ENCODE data around the gene VILL. TPM values are rescaled to one million over a fixed set of nuclear protein-coding genes. Genes with fewer than 3 reads are reported as not detected.

VILL gene
- polyA plus RNA-seq, 1 of the 3 experiments (the other 2 are of a cell fraction), result 8.8 TPM

DNA sequence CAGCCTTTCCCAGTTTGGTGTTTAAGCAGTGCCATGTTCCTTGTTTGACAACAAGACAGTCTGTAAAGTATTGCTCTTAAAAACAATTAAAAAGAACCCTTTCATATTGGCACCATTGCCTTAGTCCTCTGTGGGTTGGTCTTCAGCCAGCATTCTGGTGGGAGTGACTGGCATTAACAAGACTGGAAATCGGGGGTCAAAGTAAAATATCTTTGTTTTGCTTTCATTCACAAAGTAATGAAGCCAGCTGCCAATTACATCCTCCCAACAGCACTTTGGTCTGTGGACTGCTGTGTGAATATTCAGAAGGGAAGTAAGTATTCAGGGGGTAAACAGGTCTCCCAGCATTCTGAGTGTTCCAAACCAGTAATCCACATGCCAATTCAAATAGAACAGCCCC is 8.3 kb upstream of the VILL start:
- no peak overlapping the region for H3K4me3 ChIP-seq (ENCODE audit: low read depth in 2 of 2, low read length in 1 of 2)
- H3K27ac ChIP-seq (ENCODE audit: low read depth in 2 of 2, low read length in 1 of 2), result no peak overlapping the region
- WGBS (ENCODE audit: low lambda C conversion rate), result 71% methylated on average over 1 of the region's 1 CpG
- ChIA-PET POLR2A (no interaction called here), CTCF (interaction anchor here (1.0 to 6.8 kb wide), 7 partner anchors 8 to 162 kb away, joined by 3 to 33 read pairs (median 8); no protein-coding TSS in a partner anchor)
- no peaks in the 10 kb centered on the region for H4K20me1 ChIP-seq (ENCODE audit: insufficient read depth)
- H3K79me2 ChIP-seq (ENCODE audit: insufficient read depth), result no peaks in the 10 kb centered on the region
- no peak overlapping the region for H3K4me2 ChIP-seq
- DNase-seq, result no peak
- H3K9me3 ChIP-seq, result no peaks in the 10 kb centered on the region
- no peak overlapping the region for H3K9ac ChIP-seq
- H2AFZ ChIP-seq (ENCODE audit: low read depth), result no peak overlapping the region
- TF ChIP-seq RFX5 (IDR thresholded peaks at IDR 0.05; ENCODE audit: low read length), result no peak
- TF ChIP-seq, protein P1, sequence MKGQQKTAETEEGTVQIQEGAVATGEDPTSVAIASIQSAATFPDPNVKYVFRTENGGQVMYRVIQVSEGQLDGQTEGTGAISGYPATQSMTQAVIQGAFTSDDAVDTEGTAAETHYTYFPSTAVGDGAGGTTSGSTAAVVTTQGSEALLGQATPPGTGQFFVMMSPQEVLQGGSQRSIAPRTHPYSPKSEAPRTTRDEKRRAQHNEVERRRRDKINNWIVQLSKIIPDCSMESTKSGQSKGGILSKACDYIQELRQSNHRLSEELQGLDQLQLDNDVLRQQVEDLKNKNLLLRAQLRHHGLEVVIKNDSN (IDR thresholded peaks at IDR 0.05; ENCODE audit: borderline replicate concordance, low read depth), result no peak
- TF ChIP-seq TCF12 (IDR thresholded peaks at IDR 0.05), result no peak
- no peak for TF ChIP-seq TEAD4 (IDR thresholded peaks at IDR 0.05; ENCODE audit: borderline replicate concordance, insufficient read depth)
- no peak for TF ChIP-seq RAD21 (IDR thresholded peaks at IDR 0.05; ENCODE audit: low read length)
- no peak for TF ChIP-seq CHD2 (IDR thresholded peaks at IDR 0.05; ENCODE audit: low read length, partially characterized antibody)
- no peak for TF ChIP-seq ELF1 (IDR thresholded peaks at IDR 0.05)
- TF ChIP-seq SIN3A (IDR thresholded peaks at IDR 0.05; ENCODE audit: borderline replicate concordance, low read depth, low read length), result no peak
- TF ChIP-seq YY1 (IDR thresholded peaks at IDR 0.05; ENCODE audit: low read depth), result no peak
- no peak for TF ChIP-seq NRF1 (IDR thresholded peaks at IDR 0.05; ENCODE audit: low read depth, low read length)
- no peak for TF ChIP-seq MEF2A (IDR thresholded peaks at IDR 0.05; ENCODE audit: borderline replicate concordance, low read depth)
- TF ChIP-seq EZH2phosphoT487 (IDR thresholded peaks at IDR 0.05; ENCODE audit: borderline replicate concordance, low read depth), result no peak
- TF ChIP-seq GATA2 (CRISPR knock-in tag; IDR thresholded peaks at IDR 0.05), result no peak
- TF ChIP-seq RCOR1 (IDR thresholded peaks at IDR 0.05; ENCODE audit: low read length), result no peak
- no peak for TF ChIP-seq JUND (IDR thresholded peaks at IDR 0.05)
- H3K36me3 ChIP-seq (replicated peaks in 1 of 2; ENCODE audit: control insufficient read depth in 1 of 2, insufficient read depth in 2 of 2, low read length in 1 of 2), result peaks cover 32 to 49% of the 10 kb centered on the region in 2 experiments
- no peaks in the 10 kb centered on the region for H3F3A ChIP-seq (replicated peaks; ENCODE audit: insufficient read depth)
- no peaks in the 10 kb centered on the region; a peak in 1 of 4 replicates for H3K4me1 ChIP-seq (ENCODE audit: control insufficient read depth in 1 of 2, insufficient read depth in 2 of 2, low read depth in 1 of 2, low read length in 1 of 2)
- no peaks in the 10 kb centered on the region for H3K9me2 ChIP-seq
- H3K27me3 ChIP-seq (ENCODE audit: insufficient read depth), result no peaks in the 10 kb centered on the region

DNA sequence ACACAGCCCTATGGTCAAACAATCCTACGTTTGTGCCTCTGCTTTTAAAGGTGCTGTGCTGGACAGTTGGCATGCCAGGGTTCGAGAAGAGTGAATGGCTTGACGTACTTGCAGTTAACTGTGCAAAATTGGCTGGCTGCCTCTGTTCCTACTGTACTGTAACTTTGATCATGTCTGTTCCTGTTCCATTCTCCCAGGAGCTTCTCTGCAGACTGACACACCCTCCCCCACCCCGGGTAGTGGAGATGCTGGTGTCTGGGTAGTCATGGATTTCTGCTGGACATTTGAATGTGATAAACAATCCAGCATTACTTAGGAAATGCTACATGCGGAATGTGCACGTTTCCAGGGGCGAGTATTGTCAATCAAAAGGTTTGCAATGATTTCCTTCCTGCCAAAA is 6.5 kb upstream of the VILL start:
- H3K9me3 ChIP-seq, result no peaks in the 10 kb centered on the region
- no peaks in the 10 kb centered on the region for H3F3A ChIP-seq (replicated peaks; ENCODE audit: insufficient read depth)
- H3K79me2 ChIP-seq (ENCODE audit: insufficient read depth), result no peaks in the 10 kb centered on the region
- no peaks in the 10 kb centered on the region; a peak in 1 of 4 replicates for H3K4me1 ChIP-seq (ENCODE audit: control insufficient read depth in 1 of 2, insufficient read depth in 2 of 2, low read depth in 1 of 2, low read length in 1 of 2)
- H3K9ac ChIP-seq, result no peak overlapping the region
- H3K27me3 ChIP-seq (ENCODE audit: insufficient read depth), result no peaks in the 10 kb centered on the region
- peaks cover 16 to 44% of the 10 kb centered on the region in 2 experiments for H3K36me3 ChIP-seq (replicated peaks in 1 of 2; ENCODE audit: control insufficient read depth in 1 of 2, insufficient read depth in 2 of 2, low read length in 1 of 2)
- H3K4me2 ChIP-seq, result no peak overlapping the region
- no peaks in the 10 kb centered on the region for H4K20me1 ChIP-seq (ENCODE audit: insufficient read depth)
- POLR2A ChIA-PET, result no interaction called here
- no peak overlapping the region for H3K27ac ChIP-seq (ENCODE audit: low read depth in 2 of 2, low read length in 1 of 2)
- CTCF ChIA-PET, result interaction anchor here (2.1 to 6.8 kb wide), 4 partner anchors 10 to 129 kb away, joined by 8 to 33 read pairs (median 31); no protein-coding TSS in a partner anchor
- DNase-seq, result no peak
- H3K9me2 ChIP-seq, result no peaks in the 10 kb centered on the region
- whole genome bisulfite sequencing (ENCODE audit: low lambda C conversion rate), result 88% methylated on average over 7 of the region's 7 CpGs
- no peak for TF ChIP-seq RCOR1 (IDR thresholded peaks at IDR 0.05; ENCODE audit: low read length)
- TF ChIP-seq RFX5 (IDR thresholded peaks at IDR 0.05; ENCODE audit: low read length), result no peak
- no peak for TF ChIP-seq TAF1 (IDR thresholded peaks at IDR 0.05; ENCODE audit: borderline replicate concordance, low read depth, low read length)
- no peak for TF ChIP-seq ELF1 (IDR thresholded peaks at IDR 0.05)
- no peak for TF ChIP-seq GATA2 (CRISPR knock-in tag; IDR thresholded peaks at IDR 0.05)
- TF ChIP-seq EZH2phosphoT487 (IDR thresholded peaks at IDR 0.05; ENCODE audit: borderline replicate concordance, low read depth), result no peak
- no peak for TF ChIP-seq JUND (IDR thresholded peaks at IDR 0.05)
- no peak for TF ChIP-seq EP300 (IDR thresholded peaks at IDR 0.05; ENCODE audit: borderline replicate concordance in 1 of 2, low read depth in 1 of 2, low read length in 1 of 2)
- TF ChIP-seq, protein P2, sequence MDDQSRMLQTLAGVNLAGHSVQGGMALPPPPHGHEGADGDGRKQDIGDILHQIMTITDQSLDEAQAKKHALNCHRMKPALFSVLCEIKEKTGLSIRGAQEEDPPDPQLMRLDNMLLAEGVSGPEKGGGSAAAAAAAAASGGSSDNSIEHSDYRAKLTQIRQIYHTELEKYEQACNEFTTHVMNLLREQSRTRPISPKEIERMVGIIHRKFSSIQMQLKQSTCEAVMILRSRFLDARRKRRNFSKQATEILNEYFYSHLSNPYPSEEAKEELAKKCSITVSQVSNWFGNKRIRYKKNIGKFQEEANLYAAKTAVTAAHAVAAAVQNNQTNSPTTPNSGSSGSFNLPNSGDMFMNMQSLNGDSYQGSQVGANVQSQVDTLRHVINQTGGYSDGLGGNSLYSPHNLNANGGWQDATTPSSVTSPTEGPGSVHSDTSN (IDR thresholded peaks at IDR 0.05), result no peak
- TF ChIP-seq TEAD4 (IDR thresholded peaks at IDR 0.05; ENCODE audit: borderline replicate concordance, insufficient read depth), result no peak
- no peak for TF ChIP-seq RXRA (IDR thresholded peaks at IDR 0.05; ENCODE audit: borderline replicate concordance, low read depth)
- TF ChIP-seq CHD2 (IDR thresholded peaks at IDR 0.05; ENCODE audit: low read length, partially characterized antibody), result no peak
- TF ChIP-seq NFIC (IDR thresholded peaks at IDR 0.05; ENCODE audit: borderline replicate concordance), result no peak
- no peak for TF ChIP-seq RAD21 (IDR thresholded peaks at IDR 0.05; ENCODE audit: low read length)
- TF ChIP-seq SMC3 (IDR thresholded peaks at IDR 0.05; ENCODE audit: low read depth, low read length), result no peak
- TF ChIP-seq, protein P3, sequence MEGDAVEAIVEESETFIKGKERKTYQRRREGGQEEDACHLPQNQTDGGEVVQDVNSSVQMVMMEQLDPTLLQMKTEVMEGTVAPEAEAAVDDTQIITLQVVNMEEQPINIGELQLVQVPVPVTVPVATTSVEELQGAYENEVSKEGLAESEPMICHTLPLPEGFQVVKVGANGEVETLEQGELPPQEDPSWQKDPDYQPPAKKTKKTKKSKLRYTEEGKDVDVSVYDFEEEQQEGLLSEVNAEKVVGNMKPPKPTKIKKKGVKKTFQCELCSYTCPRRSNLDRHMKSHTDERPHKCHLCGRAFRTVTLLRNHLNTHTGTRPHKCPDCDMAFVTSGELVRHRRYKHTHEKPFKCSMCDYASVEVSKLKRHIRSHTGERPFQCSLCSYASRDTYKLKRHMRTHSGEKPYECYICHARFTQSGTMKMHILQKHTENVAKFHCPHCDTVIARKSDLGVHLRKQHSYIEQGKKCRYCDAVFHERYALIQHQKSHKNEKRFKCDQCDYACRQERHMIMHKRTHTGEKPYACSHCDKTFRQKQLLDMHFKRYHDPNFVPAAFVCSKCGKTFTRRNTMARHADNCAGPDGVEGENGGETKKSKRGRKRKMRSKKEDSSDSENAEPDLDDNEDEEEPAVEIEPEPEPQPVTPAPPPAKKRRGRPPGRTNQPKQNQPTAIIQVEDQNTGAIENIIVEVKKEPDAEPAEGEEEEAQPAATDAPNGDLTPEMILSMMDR (IDR thresholded peaks at IDR 0.05), result no peak
- no peak for TF ChIP-seq MXI1 (IDR thresholded peaks at IDR 0.05; ENCODE audit: low read depth, low read length)
- no peak for TF ChIP-seq FOSL2 (IDR thresholded peaks at IDR 0.05; ENCODE audit: borderline replicate concordance, low read depth)
- H3K4me3 ChIP-seq (ENCODE audit: low read depth in 2 of 2, low read length in 1 of 2), result no peak overlapping the region
- H2AFZ ChIP-seq (ENCODE audit: low read depth), result no peak overlapping the region

Measured in SK-N-SH (cell line).